HepG2 (cell line): ENCODE measurements around the gene FNIP2. TPM values are rescaled to one million over a fixed set of nuclear protein-coding genes. Genes with fewer than 3 reads are reported as not detected.
A peak's percentile ranks its signal among the peaks of the same experiment; 100 is the strongest.

Experiments used
- AGO2 ChIP-seq: fragments of 200-400 bp; formaldehyde crosslinking; optimal IDR thresholded peaks from 2 replicates; pipeline ENCODE3; 2017; ENCODE audit warnings: mild to moderate bottlenecking, low read depth, low read length, moderate library complexity
- CHCHD3 ChIP-seq: sonication (generic); formaldehyde crosslinking; IDR thresholded peaks from 2 replicates; pipeline ENCODE4 v1.8.0; 2022; ENCODE audit warnings: mild to moderate bottlenecking, missing genetic modification reagents, moderate library complexity
- FOSL2 ChIP-seq: sonication (generic); formaldehyde crosslinking; IDR thresholded peaks from 2 replicates; pipeline ENCODE4 v1.4.0; 2020; ENCODE audit warnings: missing genetic modification reagents
- ISX ChIP-seq: sonication (generic); formaldehyde crosslinking; conservative IDR thresholded peaks from 2 replicates; pipeline ENCODE4 v1.5.0; 2020; ENCODE audit warnings: missing genetic modification reagents
- KMT2B ChIP-seq: IDR thresholded peaks from 2 replicates; pipeline ENCODE4 v1.6.1; 2016; ENCODE audit warnings: missing genetic modification reagents, missing compliant biosample characterization
- NBN ChIP-seq: fragments of 450-650 bp; conservative IDR thresholded peaks from 2 replicates; pipeline ENCODE4 v1.6.1; 2017
- PTBP1 ChIP-seq: fragments of 200-400 bp; formaldehyde crosslinking; IDR thresholded peaks from 2 replicates; pipeline ENCODE4 v1.6.1; 2018; ENCODE audit warnings: low read length, low read depth; ENCODE audit not compliant: poor library complexity, severe bottlenecking
- RFXAP ChIP-seq: sonication (generic); formaldehyde crosslinking; IDR thresholded peaks from 2 replicates; pipeline ENCODE4 v1.4.0; 2020; ENCODE audit warnings: missing genetic modification reagents, borderline replicate concordance
- SOX5 ChIP-seq: IDR thresholded peaks from 2 replicates; pipeline ENCODE4 v1.6.1; 2016; ENCODE audit warnings: borderline replicate concordance
- SOX6 ChIP-seq, 2 experiments: fragments of 450-650 bp in 1 of 2; sonication (generic) in 1 of 2; formaldehyde crosslinking in 1 of 2; IDR thresholded peaks; 2 replicates each; pipeline versions ENCODE4 v1.4.0 to v1.6.1; 2017 to 2020; ENCODE audit warnings: antibody characterized with exemption in 1 of 2, mild to moderate bottlenecking in 1 of 2, missing genetic modification reagents in 1 of 2
- UBTF ChIP-seq: sonication (generic); formaldehyde crosslinking; IDR thresholded peaks from 2 replicates; pipeline ENCODE4 v1.4.0; 2020; ENCODE audit warnings: mild to moderate bottlenecking, missing genetic modification reagents
- WIZ ChIP-seq: sonication (generic); formaldehyde crosslinking; IDR thresholded peaks from 2 replicates; pipeline ENCODE4 v1.5.1; 2020; ENCODE audit warnings: mild to moderate bottlenecking, missing genetic modification reagents
- ZBTB14 ChIP-seq: sonication (generic); formaldehyde crosslinking; IDR thresholded peaks from 2 replicates; pipeline ENCODE4 v1.4.0; 2020; ENCODE audit warnings: missing genetic modification reagents
- ZNF20 ChIP-seq: sonication (generic); formaldehyde crosslinking; IDR thresholded peaks from 2 replicates; pipeline ENCODE4 v1.4.0; 2020; ENCODE audit warnings: mild to moderate bottlenecking, moderate library complexity, missing genetic modification reagents
- ZNF235 ChIP-seq: sonication (generic); formaldehyde crosslinking; IDR thresholded peaks from 2 replicates; pipeline ENCODE4 v1.8.1; 2023; ENCODE audit warnings: mild to moderate bottlenecking, missing genetic modification reagents, borderline replicate concordance
- ZNF496 ChIP-seq: sonication (generic); formaldehyde crosslinking; IDR thresholded peaks from 2 replicates; pipeline ENCODE4 v1.8.1; 2023; ENCODE audit warnings: mild to moderate bottlenecking, moderate library complexity, missing genetic modification reagents; ENCODE audit not compliant: insufficient replicate concordance
- ZNF790 ChIP-seq: sonication (generic); formaldehyde crosslinking; IDR thresholded peaks from 2 replicates; pipeline ENCODE4 v1.8.0; 2022; ENCODE audit warnings: missing genetic modification reagents, mild to moderate bottlenecking, borderline replicate concordance
- polyA plus RNA-seq, 8 experiments: library from polyadenylated mRNA; depleted of rRNA in 3 of 8; stranded (reverse) in 7 of 8; unstranded in 1 of 8; fragments of >200 nt; fragmentation: Illumina TruSeq in 4 of 8; extraction: Trizol in 4 of 8; gene quantifications; 2 replicates each; pipeline versions ENCODE4 v1.2.1 to v1.2.3, GENCODE V29; 2011 to 2016; ENCODE audit warnings: low read depth in 4 of 8, missing spikeins in 1 of 8, mixed read lengths in 1 of 8; ENCODE audit not compliant: insufficient read depth in 1 of 8
- total RNA-seq, 5 experiments: library from RNA; depleted of rRNA; stranded (reverse); fragments of >200 nt; fragmentation: Illumina TruSeq; extraction: Trizol; gene quantifications; 2 replicates each; pipeline ENCODE4 v1.2.3, GENCODE V29; 2016; ENCODE audit warnings: low read depth in 1 of 5
- TF ChIP-seq, protein P1 (sequence below): sonication (generic); formaldehyde crosslinking; IDR thresholded peaks from 2 replicates; pipeline ENCODE4 v1.4.0; 2020; ENCODE audit warnings: missing genetic modification reagents, borderline replicate concordance
- TF ChIP-seq, protein P2 (sequence below): sonication (generic); formaldehyde crosslinking; IDR thresholded peaks from 2 replicates; pipeline ENCODE4 v1.4.0; 2020; ENCODE audit warnings: missing genetic modification reagents, mild to moderate bottlenecking, borderline replicate concordance
- TF ChIP-seq, protein P3 (sequence below): sonication (generic); formaldehyde crosslinking; IDR thresholded peaks from 2 replicates; pipeline ENCODE4 v1.8.1; 2023; ENCODE audit warnings: mild to moderate bottlenecking, missing genetic modification reagents

Gene FNIP2
- total and polyA plus RNA-seq, 2 of the 13 experiments (the other 11 are each of a cell fraction or from before 2014, with no cell fraction given) = 15.5 to 21.0 TPM

- peak; percentile 67; the same call in 1 of the 2 replicates for TF ChIP-seq SOX5 (CRISPR knock-in tag)
- TF ChIP-seq FOSL2 (CRISPR knock-in tag) = no peak; the same call in 1 of the 2 replicates
- TF ChIP-seq, protein P1, sequence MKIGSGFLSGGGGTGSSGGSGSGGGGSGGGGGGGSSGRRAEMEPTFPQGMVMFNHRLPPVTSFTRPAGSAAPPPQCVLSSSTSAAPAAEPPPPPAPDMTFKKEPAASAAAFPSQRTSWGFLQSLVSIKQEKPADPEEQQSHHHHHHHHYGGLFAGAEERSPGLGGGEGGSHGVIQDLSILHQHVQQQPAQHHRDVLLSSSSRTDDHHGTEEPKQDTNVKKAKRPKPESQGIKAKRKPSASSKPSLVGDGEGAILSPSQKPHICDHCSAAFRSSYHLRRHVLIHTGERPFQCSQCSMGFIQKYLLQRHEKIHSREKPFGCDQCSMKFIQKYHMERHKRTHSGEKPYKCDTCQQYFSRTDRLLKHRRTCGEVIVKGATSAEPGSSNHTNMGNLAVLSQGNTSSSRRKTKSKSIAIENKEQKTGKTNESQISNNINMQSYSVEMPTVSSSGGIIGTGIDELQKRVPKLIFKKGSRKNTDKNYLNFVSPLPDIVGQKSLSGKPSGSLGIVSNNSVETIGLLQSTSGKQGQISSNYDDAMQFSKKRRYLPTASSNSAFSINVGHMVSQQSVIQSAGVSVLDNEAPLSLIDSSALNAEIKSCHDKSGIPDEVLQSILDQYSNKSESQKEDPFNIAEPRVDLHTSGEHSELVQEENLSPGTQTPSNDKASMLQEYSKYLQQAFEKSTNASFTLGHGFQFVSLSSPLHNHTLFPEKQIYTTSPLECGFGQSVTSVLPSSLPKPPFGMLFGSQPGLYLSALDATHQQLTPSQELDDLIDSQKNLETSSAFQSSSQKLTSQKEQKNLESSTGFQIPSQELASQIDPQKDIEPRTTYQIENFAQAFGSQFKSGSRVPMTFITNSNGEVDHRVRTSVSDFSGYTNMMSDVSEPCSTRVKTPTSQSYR = peak; percentile 57; the same call in 1 of the 2 replicates
- peak; percentile 46; the same call in 1 of the 2 replicates for TF ChIP-seq WIZ (CRISPR knock-in tag)
- TF ChIP-seq, protein P2, sequence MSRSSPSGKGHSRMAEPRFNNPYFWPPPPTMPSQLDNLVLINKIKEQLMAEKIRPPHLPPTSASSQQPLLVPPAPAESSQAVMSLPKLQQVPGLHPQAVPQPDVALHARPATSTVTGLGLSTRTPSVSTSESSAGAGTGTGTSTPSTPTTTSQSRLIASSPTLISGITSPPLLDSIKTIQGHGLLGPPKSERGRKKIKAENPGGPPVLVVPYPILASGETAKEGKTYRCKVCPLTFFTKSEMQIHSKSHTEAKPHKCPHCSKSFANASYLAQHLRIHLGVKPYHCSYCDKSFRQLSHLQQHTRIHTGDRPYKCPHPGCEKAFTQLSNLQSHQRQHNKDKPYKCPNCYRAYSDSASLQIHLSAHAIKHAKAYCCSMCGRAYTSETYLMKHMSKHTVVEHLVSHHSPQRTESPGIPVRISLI (CRISPR knock-in tag) = peak; percentile 11; the same call in 1 of the 2 replicates
- peak; percentile 77 for TF ChIP-seq UBTF
- TF ChIP-seq CHCHD3 (CRISPR knock-in tag) = no peak
- peak; percentile 83 for TF ChIP-seq AGO2
- TF ChIP-seq, protein P3, sequence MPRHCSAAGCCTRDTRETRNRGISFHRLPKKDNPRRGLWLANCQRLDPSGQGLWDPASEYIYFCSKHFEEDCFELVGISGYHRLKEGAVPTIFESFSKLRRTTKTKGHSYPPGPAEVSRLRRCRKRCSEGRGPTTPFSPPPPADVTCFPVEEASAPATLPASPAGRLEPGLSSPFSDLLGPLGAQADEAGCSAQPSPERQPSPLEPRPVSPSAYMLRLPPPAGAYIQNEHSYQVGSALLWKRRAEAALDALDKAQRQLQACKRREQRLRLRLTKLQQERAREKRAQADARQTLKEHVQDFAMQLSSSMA (CRISPR knock-in tag) = no peak
- peak; percentile 78; the same call in 1 of the 2 replicates for TF ChIP-seq RFXAP (CRISPR knock-in tag)
- 0 out of 2 replicates have a peak, but pooled peaks have one; percentile 43 for TF ChIP-seq ZNF790
- TF ChIP-seq KMT2B = peak; percentile 96
- no peak for TF ChIP-seq ZNF496
- no peak for TF ChIP-seq ZNF20
- TF ChIP-seq SOX6 (IDR thresholded peaks at IDR 0.05) = no peak
- peak; percentile 53 for TF ChIP-seq SOX6 (CRISPR knock-in tag; IDR thresholded peaks at IDR 0.05)
- no peak for TF ChIP-seq NBN
- 0 out of 2 replicates have a peak, but pooled peaks have one; percentile 63 for TF ChIP-seq ISX (CRISPR knock-in tag)
- no peak for TF ChIP-seq ZBTB14 (CRISPR knock-in tag)
- no peak for TF ChIP-seq PTBP1
- peak; percentile 60; the same call in 1 of the 2 replicates for TF ChIP-seq ZNF235 (CRISPR knock-in tag)
Measured at GRCh38 chr4:158722917-158723793, 45.7 kb upstream of the FNIP2 start, which contains the start of gene PPID (continued).
